Measurements from ENCODE around the gene ACTN4. TPM values are rescaled to one million over a fixed set of nuclear protein-coding genes. Genes with fewer than 3 reads are reported as not detected.
A peak's percentile ranks its signal among the peaks of the same experiment; 100 is the strongest.

The ACTN4 gene
- total and polyA plus RNA-seq, 2 of the 4 experiments (the other 2 are of a cell fraction) = 541 to 659 TPM

DNA sequence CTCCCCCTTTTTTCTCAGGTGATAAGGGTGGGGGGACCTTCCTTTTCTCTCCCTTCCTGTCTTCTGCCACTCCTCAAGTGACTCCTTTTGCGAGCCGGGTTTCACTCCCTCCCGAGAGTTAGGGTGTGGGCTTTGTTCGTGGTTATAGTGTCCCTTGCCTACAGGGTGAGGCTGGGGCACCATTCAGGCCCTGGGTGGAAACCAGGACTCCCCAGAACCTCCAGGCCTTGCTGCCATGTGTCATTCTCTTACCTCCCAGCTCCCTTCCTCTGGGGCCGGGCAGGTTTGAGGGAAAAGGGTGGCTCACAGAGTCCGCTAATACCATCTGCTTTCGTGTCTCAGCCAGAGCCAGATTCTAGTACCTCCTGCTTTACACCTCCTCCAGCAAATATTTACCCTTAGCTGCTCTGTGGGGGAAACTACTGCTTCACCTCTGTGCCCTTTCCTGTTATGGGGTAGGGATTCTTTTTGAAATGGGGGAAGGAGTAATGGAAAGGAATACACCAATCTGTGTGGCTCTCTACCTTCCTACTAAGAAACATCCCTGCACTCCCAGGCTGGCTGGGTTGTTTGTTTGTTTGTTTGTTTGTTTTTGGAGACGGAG is 2.8 kb downstream of the ACTN4 start:
- Histone ChIP-seq H3K27ac (ENCODE audit: insufficient read depth, low read length) (peak overlapping the region; percentile 91), H3K36me3 (ENCODE audit: control insufficient read depth, insufficient read depth, low read length) (0 out of 2 replicates have a peak, but pooled peaks cover 1% of the 10 kb centered on the region), H3K79me1 (ENCODE audit: low read depth in 1 of 2, low read length in 2 of 2) (peaks cover 0 to 27% of the 10 kb centered on the region in 2 experiments; a peak in 2 of 4 replicates)
- TF ChIP-seq RCOR1 (IDR thresholded peaks at IDR 0.05; ENCODE audit: insufficient replicate concordance, low read length) (no peak), BHLHE40 (IDR thresholded peaks at IDR 0.05; ENCODE audit: low read depth, low read length) (no peak), CEBPB (IDR thresholded peaks at IDR 0.05; ENCODE audit: low read depth, low read length) (no peak), SMC3 (IDR thresholded peaks at IDR 0.05; ENCODE audit: low read depth, low read length) (no peak), MAZ (IDR thresholded peaks at IDR 0.05; ENCODE audit: borderline replicate concordance, low read depth, low read length) (no peak), MAFK (IDR thresholded peaks at IDR 0.05; ENCODE audit: low read depth, low read length) (no peak), CHD1 (IDR thresholded peaks at IDR 0.05; ENCODE audit: low read depth, low read length) (no peak), MXI1 (IDR thresholded peaks at IDR 0.05; ENCODE audit: borderline replicate concordance, low read depth, low read length) (no peak), FOS (IDR thresholded peaks at IDR 0.05; ENCODE audit: low read depth, low read length) (no peak), ELK1 (IDR thresholded peaks at IDR 0.05; ENCODE audit: borderline replicate concordance, low read depth, low read length) (no peak), RAD21 (IDR thresholded peaks at IDR 0.05; ENCODE audit: low read length) (no peak), NFE2L2 (IDR thresholded peaks at IDR 0.05; ENCODE audit: low read depth, low read length) (no peak), POLR2A (IDR thresholded peaks at IDR 0.05; ENCODE audit: low read depth, low read length) (no peak)
- TF ChIP-seq, protein P1, sequence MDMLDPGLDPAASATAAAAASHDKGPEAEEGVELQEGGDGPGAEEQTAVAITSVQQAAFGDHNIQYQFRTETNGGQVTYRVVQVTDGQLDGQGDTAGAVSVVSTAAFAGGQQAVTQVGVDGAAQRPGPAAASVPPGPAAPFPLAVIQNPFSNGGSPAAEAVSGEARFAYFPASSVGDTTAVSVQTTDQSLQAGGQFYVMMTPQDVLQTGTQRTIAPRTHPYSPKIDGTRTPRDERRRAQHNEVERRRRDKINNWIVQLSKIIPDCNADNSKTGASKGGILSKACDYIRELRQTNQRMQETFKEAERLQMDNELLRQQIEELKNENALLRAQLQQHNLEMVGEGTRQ (IDR thresholded peaks at IDR 0.05; ENCODE audit: low read depth, low read length) = no peak
- TF ChIP-seq, protein P2, sequence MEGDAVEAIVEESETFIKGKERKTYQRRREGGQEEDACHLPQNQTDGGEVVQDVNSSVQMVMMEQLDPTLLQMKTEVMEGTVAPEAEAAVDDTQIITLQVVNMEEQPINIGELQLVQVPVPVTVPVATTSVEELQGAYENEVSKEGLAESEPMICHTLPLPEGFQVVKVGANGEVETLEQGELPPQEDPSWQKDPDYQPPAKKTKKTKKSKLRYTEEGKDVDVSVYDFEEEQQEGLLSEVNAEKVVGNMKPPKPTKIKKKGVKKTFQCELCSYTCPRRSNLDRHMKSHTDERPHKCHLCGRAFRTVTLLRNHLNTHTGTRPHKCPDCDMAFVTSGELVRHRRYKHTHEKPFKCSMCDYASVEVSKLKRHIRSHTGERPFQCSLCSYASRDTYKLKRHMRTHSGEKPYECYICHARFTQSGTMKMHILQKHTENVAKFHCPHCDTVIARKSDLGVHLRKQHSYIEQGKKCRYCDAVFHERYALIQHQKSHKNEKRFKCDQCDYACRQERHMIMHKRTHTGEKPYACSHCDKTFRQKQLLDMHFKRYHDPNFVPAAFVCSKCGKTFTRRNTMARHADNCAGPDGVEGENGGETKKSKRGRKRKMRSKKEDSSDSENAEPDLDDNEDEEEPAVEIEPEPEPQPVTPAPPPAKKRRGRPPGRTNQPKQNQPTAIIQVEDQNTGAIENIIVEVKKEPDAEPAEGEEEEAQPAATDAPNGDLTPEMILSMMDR (conservative IDR thresholded peaks at IDR 0.05; ENCODE audit: low read depth, low read length) = no peak

More for the DNA sequence above, 2.8 kb downstream of the ACTN4 start:
- H2BK5ac ChIP-seq (ENCODE audit: low read depth, low read length, poor library complexity, severe bottlenecking) = peak overlapping the region; percentile 93
- H3K4me3 ChIP-seq (ENCODE audit: insufficient read depth, low read depth, low read length) = peak overlapping the region; percentile 80
- H3K56ac ChIP-seq (ENCODE audit: extremely low read depth, insufficient read depth, low read length) = peak overlapping the region; percentile 97
- H4K8ac ChIP-seq (ENCODE audit: low read depth in 2 of 2, low read length in 2 of 2) = peak overlapping the region; percentile 18 to 91; a peak in 2 of 4 replicates
- peak overlapping the region; percentile 40 for H4K5ac ChIP-seq (ENCODE audit: low read depth, low read length)
- H2BK20ac ChIP-seq (ENCODE audit: low read depth, low read length) = 0 out of 2 replicates have a peak overlapping the region, but pooled peaks have one; percentile 58
- peak overlapping the region; percentile 97 for H3K23ac ChIP-seq (ENCODE audit: low read depth, low read length)
- H3K27me3 ChIP-seq (ENCODE audit: control insufficient read depth, insufficient read depth, low read length) = no peaks in the 10 kb centered on the region
- H3K4me1 ChIP-seq (ENCODE audit: control insufficient read depth, insufficient read depth, low read length) = peaks cover 35% of the 10 kb centered on the region
- H2AK5ac ChIP-seq (ENCODE audit: low read depth, low read length) = peak overlapping the region; percentile 97
- intact Hi-C loops (cut with micrococcal nuclease) = loop anchor here (5.0 kb wide), 1 partner anchor 37 kb away; no protein-coding TSS in a partner anchor
- DNase-seq (no peak), ATAC-seq (ENCODE audit: low read depth) (no peak)
- in situ Hi-C loops (cut with MboI; ENCODE audit: low sequenced_read_pairs) = no loop called here
- peak overlapping the region; percentile 72; the same call in 1 of the 3 replicates for H2BK15ac ChIP-seq (ENCODE audit: low read depth, low read length)
- H4K20me1 ChIP-seq (ENCODE audit: insufficient read depth, low read length) = peaks cover 66% of the 10 kb centered on the region
- dilution Hi-C loops (cut with HindIII; ENCODE audit: low sequenced_read_pairs, unreplicated experiment) = no loop called here
- H3K9me1 ChIP-seq (ENCODE audit: insufficient read depth, low read length) = peaks cover 14% of the 10 kb centered on the region
- peak overlapping the region; percentile 75 for H2BK120ac ChIP-seq (ENCODE audit: low read depth, low read length)
- H2AFZ ChIP-seq (replicated peaks; ENCODE audit: low read length, poor library complexity) = no peak overlapping the region
- no peaks in the 10 kb centered on the region for H3K9me3 ChIP-seq (ENCODE audit: control insufficient read depth, insufficient read depth, low read length)
- peak overlapping the region; percentile 88 for H2AK9ac ChIP-seq (replicated peaks; ENCODE audit: low read depth, low read length, poor library complexity)
- H3K18ac ChIP-seq (ENCODE audit: low read depth, low read length) = peak overlapping the region; percentile 93
- peak overlapping the region; percentile 83 for H3K4ac ChIP-seq (ENCODE audit: low read depth, low read length)
- H3K9ac ChIP-seq (ENCODE audit: low read depth, low read length) = peak overlapping the region; percentile 100
- BruUV-seq (replicated peaks) = no TSS peak
- H3K4me2 ChIP-seq (ENCODE audit: low read depth, low read length) = peak overlapping the region; percentile 100
- H3K14ac ChIP-seq (replicated peaks; ENCODE audit: low read depth, low read length) = peak overlapping the region; percentile 93
- H4K91ac ChIP-seq (ENCODE audit: insufficient read depth, low read depth, low read length) = peak overlapping the region; percentile 30
- POLR2A ChIA-PET (ENCODE audit: unreplicated experiment) = interaction anchor here (0.6 kb wide), 1 partner anchor 330 kb away, joined by 9 read pairs; no protein-coding TSS in a partner anchor
- CTCF ChIA-PET = interaction anchor here (0.6 kb wide), 1 partner anchor 16 kb away, joined by 4 read pairs; no protein-coding TSS in a partner anchor
- no CpG with 5 or more reads among the region's 8 CpGs for WGBS, 2 experiments (ENCODE audit: extremely low coverage in 2 of 2, insufficient read length in 1 of 2)

All from IMR-90 (cell line).